NCI-H1417 treated with DMSO at 0.1 percent for 48 hours (cell line): ENCODE measurements around the gene PRDM16.

Experiments used
- DNase-seq: peaks from one replicate; lab custom pipeline; 2025; lab: John Stamatoyannopoulos, UW

PRDM16 gene

DNA sequence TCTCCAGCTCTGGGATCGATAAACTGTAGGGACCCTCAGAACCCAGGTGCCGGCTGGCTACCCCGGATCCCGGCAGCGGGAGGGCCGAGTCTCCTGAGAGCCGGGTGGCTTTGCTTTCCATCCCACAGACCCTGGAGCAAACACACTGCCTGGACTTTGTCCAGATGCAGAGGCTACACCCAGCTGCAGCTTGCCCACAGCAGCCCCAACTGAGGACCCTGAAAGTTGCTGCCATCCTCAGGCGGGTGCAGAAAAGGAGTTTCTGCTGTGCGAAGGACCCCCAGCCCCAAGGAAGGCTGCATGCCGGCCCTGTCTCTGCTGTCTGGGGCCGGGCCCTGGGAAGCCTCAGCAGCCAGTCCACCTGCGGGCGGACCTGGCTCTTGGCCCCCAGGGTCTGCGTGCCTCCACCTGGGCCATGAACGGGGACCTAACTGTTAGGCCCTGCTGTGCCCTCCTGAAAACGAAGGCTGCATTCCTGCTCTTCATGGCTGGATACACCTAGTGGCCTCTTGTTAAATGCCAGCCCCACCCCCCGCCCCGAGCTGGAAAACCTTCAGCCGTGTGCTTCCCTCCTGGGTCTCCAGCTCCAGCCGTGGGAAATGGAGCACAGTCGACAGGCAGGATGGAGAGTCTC lies 287.9 kb downstream of the PRDM16 start:
- DNase-seq: no peak

DNA sequence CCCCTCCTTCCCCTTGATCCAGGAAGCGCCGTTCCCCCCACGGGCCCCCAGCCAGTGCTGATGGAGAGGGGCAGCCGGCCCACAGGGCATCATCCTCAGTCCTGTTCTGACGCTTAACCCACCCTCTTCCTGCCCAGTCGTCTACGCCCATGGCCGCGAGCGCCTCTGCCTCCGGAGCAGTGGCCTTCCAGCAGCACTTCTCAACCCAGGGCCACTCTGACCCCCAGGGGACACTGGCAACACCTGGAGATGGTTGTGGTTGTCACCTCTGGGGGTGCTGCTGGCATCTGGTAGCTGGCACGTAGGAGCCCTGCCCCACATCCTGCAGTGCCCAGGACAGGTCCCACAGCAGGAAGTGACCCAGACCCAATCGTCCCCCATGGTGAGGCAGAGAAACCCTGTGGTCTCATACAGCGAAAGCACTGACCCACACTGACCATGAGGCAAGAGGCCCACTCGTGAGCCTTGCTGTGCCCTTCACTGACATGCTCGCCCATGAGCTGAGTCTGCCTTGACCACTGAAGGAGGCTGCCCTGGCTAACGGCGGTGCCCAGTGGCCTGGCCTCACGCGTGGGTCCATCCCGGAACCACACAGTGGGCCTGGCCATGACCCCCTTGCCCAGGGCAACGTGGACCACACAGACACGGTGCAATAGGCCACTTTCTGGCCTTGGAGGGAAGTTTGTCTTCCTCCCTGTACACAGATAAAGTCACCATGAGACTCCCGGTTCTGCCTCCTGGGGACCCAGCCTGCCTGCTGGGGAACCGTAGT lies 288.7 kb downstream of the PRDM16 start:
- DNase-seq: no peak

DNA sequence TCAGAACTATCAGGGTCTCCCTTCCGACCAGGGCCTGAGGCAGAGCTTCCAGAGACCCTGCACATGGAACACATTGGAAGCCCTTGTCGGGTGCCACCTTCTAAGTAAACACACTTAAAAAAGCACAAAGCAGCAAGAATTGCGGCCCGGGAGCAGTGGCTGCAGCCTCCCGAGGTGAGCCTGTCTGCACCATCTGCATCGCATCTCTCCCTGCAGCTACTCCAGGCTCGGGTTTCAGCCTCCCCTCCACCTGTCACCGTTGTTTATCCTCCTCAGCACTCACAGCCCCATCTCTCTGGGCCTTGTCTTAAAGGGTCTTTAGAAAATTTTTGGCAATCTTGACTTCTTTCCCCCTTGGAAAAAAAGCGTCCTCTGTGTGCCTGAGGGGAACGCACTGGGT lies 290.3 kb downstream of the PRDM16 start:
- no peak for DNase-seq

DNA sequence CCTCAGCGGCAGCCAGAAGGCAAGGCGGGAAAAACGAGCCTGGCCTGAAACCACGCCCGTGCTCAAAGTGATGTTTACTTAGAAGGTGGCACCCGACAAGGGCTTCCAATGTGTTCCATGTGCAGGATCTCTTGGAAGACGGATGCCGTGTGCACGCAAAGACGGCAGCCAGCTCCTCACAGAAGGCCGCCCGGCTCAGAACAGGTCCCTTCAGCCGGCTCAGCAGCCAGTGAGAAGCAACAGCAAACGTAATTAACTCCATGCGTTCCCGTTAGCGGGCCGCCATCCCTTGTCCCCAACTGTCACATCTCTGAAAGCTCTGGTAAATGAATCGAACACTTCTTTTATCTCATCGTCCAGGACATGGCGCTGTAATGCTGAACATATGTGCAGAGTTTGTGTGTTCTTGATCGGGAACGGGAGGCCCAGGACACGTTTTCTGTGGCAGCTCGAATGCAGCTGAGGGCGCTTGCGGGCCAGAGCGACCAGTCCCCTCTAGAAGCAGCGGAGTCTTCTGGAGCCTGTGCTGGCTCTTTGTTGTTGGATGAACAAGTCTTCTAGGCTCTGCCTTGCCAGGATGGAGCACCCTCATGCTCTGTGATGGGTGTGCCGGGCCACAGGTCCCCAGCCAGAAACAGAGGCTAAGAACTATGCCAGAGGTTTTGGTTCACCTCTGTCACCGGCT lies 290.9 kb downstream of the PRDM16 start:
- no peak for DNase-seq

DNA sequence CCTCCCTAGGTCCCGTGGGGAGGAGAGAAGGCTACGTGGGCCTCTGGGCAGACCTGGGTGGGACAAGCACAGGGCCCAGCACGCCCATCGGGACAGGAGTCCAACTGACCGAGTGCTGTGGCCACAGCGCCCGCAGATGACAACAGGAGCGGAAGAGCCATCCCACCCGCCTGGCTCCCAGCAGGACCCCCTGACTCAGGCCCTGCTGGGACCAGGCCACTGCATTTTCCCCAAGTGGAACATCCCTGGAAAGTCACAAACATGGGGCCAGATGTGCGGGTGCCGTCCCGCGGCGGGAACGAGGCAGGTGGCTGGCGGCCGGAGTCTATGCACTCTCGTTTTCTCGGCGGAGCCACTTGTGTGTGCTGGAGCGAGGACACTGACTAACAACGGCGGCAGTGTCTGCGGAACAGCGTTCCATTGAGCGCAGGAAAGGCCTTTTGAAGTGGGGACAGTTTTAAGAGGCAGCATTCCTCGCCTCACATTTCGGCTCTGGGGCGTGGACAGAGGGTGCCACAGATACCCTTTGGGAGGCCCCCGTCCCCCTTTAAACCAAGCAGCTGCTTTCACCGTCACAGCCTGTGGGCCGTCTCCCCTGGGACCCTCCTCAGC lies 291.7 kb downstream of the PRDM16 start:
- DNase-seq: no peak

DNA sequence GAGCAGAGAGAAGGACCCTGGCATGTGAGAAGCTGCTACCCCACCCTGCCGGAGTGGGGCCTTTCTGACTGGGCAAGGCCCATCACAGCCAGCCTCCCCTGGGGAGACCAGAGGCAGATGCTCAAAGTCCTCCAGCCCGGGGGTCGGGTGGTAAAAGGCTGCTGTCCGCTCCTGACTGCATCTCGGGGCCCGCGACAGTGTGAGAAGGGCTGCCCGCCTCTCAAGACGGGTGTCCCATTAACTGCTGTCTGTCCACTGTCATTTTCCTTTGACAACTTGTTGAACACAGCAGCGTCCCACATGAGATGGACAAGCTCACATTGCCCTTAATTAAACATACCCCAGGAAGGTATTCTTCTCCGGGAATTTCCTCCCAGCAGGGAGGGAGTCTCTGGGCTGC lies 294.0 kb downstream of the PRDM16 start:
- DNase-seq: no peak

DNA sequence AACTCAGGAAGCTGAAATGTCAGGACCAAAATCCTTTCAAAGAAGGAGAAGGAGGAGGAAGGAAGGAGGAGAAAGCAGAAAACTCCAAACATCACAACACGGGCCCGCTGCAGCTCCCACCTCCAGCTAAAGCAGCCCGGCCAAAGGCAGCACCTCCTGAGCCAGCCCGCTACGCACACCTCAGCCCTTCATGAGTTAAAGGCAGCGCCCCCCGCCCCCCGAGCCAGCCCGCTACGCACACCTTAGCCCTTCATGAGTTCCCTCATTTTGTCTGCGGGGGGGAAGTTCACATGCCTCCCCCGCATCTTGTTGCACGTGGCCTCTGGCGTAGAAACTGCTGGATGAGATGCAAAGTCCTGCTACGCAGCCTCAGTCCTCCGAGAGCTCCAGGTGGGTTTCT lies 294.8 kb downstream of the PRDM16 start:
- DNase-seq: no peak

DNA sequence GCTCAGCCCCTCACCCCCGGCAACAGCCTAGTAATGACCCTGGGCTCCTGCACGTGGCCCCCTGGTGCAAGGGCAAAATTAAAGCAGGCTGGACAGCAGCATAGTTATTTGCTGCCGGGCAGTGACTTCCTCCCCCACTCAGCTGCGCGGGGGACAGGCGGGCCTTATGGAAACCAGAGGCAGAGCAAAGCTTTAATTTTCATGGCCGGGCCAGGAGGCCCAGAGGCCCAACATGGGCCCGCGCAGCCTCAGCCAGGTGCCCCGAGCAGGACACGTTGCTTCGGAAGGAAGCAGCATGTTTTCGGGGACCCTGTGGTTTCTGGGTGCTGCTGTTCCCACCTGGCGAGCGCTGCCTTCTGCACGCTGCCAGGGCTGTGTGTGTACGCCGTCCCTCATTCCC lies 295.5 kb downstream of the PRDM16 start:
- DNase-seq: no peak

DNA sequence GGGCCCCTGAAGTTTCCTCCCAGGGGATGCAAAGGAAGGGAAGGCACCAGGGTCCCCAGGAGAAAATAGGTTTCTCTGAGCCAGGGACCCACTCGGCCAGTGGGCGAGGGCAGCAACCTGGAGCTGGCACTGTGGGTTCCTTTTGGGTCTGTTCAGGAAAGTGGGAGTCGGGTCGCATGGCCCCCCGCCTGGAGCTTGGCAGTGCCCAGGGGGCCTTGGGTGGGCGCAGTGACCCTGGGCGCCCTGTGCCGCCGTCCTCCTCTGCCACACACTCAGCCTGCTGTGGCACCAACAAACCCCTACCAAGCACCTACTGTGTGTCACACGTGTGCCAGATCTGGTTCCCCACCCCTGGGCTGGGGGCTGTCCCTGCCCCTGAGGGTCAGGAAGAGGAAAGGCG lies 296.0 kb downstream of the PRDM16 start:
- DNase-seq: no peak

DNA sequence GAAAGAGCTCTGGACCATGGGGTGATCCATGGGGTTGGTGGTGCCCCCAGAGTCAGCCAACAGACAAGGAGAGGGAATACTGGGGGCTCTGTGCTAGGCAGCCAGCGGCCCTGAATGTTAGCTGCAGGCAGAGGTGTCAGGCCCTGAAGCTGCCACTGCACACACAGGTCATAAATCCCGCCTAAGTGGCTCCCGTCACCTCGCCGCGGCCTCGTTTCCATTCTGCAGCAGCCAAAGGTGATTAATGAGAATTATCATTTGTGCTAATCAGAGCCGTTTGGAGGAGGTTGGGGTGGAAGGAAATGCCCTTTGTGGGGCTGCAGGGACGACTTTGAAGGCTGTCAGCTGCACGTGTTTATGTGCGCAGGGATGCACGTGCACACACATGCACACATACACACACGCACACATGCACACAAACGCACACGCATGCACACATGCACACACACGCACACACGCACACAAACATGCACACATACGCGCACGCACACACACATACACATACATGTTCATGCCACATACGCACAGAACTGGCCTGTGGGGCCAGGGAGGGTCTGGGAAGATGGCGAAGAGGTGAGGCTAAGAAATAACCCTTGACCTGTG lies 296.6 kb downstream of the PRDM16 start:
- no peak for DNase-seq

DNA sequence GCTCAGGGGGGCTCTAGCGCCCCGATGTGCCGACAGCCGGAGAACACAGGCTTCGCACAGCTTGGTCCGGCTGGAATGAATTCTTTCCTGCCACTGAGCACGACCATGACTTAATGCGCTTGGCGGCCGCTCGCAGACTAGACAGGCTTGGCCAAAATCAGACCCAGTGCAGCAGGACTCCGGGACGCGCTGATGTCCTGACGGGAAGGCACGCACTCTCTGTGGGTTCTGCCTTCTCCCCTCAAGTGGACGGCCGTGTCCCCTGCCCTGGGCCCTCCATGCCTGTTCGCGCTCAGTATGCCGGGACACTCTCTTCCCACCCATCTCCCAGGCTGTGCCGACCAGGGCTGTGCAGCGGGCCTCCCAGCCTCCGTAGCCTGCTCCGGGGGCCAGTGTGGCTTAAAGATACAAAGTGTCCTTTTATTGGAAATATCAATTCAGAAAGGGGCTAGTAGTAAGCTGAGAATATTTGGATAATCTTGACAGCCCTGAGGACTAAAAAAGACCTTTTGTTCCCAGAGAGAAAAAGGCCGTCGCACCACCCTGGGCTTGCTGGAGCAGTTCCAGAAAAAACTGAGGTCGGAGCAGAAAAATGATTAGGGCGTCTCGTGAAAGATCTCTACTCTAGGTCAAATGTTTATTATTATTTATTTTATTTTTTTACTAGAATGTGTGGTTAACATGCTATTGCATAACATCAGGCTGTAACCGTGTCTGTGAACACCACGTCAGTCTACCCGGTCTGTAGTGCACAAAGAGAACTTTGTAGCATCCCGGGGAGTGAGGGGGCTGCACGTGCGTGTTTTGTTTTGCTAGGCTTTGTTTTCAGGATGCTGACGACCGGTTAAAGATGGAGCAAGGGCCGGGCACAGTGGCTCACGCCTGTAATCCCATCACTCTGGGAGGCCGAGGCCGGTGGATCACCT lies 297.4 kb downstream of the PRDM16 start:
- no peak for DNase-seq

DNA sequence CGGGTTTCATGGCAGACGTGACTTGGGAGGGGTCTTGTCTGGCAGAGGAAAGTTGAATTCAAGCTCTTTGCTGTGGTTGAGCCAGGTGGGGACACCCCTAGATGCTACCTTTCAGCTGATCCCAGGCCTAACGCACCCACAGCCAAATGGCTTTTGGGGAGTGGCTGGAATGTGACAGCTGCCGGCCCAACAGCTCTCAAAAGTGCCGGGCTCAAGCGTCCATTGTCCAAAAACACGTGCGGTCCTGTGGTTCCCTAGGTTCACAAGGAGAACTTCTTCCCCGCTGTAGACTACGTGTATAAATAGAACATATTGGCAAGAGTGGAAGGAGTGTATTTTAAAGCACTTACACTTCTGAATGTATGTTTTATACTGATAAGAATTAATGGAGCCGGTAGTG lies 298.4 kb downstream of the PRDM16 start:
- DNase-seq: no peak

DNA sequence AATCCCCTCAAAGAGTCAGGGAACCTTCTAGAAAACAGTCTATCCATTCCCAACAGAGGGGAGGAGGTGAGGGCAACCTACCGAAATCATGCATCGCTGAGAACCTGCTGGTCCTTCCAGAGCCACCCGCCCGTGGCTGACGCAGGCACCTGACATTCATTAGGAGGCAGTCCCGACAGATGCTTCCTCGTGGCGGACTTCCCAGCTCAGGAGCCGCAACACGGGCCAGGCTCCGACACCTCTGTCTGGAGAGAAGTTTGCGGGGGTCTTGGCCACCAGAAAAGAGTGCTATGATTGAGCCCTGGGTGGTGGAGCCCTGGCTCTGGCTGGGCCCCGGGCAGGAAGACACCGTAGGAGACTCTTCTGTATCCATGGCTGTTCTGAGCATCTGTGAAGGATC lies 299.1 kb downstream of the PRDM16 start:
- no peak for DNase-seq

DNA sequence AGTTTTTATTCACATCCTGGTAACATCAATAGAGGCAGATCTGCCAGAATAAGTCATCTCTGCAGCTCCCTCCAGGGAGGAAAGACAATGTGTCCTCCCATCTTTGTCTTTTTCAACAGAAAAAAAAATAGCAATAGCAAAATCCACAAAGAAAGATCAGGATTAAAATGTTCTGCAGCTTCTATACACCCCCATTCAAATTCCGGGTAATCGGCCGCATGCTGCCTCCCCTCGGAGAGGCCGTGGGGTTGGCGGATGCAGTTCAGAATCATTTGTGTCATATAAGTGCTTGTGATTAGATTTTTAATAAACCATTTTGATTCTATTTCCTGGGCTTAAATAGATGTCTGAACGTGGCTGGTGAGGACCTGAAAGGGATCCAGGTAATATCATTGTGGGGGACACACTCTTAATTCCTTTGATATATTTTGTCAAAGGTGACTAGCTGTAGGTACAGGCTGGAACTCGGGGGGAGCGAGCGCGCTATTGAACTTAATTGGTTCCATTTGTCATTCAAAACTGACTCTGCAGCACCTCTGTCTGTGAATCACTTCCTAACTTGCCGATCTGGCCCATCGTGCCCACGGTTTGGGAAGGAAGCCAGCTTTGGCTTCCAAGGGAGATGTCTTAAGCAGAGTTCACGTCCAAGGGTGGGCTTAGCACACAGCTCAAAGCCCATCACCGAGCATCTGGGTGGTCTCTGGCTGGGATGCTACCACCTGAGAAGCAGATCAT lies 299.9 kb downstream of the PRDM16 start:
- DNase-seq: no peak

DNA sequence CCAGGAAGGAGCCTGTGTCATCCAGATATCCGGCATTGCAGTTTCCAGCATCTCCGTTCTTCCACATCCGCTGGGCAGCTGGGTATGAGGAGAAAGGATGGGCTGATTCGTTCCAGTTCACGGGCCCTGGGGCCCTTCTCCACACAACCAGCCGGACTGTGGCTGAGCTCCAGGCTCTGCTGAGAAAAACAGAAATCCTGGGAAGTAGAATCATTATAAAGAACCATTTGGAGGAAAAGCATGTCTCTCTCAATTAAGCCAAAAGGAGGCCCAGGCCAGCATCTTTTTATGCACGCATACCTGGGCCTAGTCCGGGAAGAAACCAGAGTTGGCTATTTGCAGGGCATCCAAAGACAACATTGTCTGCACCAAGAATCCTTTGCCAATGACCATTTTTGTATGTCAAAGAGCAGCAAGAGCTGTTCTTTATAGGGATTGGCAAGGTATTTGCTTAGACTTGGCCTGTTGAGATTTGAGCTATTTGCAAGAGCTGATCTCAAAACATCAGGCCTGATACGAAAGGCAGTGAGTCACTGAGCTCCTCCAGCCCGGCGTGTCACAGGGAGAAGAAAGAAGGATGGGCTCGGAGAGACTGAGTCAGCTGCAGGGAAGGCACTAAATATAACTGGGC lies 300.6 kb downstream of the PRDM16 start:
- no peak for DNase-seq

DNA sequence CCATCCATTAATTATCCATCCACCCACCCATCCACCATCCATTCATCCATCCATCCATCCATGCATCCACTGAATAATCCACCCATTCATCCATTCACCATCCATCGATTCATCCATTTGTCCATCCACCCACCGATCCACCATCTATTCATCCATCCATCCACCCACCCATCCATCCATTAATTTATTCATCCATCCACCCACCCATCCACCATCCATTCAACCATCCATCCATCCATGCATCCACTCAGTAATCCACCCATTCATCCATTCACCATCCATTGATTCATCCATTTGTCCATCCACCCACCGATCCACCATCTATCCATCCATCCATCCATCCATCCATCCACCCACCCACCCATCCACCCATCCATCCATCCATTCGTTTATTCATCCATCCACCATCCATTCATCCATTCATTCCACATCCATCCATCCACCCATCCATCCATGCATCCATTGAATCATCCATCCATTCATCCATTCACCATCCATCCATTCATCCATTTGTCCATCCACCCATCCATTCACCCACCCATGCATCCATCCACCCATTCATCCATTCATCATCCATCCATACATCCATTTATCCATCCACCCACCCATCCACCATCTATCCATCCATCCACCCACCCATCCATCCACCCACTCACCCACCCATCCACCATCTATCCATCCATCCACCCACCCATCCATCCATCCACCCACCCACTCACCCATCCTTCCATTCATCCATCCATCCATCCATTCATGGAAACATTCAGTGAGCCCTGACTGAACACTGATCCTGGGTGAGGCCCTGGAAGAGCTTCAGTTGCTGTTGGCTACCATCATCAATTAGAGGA lies 302.1 kb downstream of the PRDM16 start:
- no peak for DNase-seq

DNA sequence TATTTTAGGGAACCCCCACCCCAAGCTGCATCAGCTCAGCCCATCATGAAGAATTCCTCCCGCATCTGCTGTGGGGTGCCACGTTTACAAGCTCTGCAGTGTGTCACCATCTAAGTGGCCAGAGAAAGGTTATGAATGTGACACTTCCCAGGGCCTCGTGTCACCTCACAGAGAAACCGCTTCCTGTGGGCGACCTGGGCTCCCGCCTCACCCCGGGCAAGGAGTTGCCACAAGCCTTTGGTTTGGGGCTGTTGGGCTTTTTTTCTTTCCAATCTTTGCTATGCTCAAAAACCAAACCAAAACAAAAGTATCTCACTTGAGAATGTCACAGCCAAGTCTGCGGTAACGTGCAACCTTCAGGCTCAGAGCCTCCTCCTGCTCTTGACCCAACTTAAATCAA lies 303.3 kb downstream of the PRDM16 start:
- no peak for DNase-seq

DNA sequence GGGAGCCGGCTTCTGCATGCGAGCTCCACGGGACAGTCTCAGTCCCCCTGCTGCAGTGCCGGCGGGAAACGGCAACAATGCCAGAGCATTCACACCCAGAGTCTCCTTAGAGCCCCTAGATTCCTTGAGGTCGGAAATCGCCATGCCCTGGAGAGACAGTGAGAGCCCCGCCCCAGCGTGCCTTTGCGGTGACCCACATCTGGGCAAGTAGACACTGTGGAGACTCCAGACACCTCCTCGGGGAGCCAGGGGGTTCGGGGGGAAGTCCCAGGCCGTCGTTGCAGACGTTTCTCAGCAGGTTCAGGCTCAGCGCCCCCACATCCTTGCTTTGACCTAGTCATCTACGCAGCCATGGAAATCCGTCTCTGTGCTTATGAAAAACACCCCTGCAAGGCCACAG lies 304.2 kb downstream of the PRDM16 start:
- DNase-seq: no peak

DNA sequence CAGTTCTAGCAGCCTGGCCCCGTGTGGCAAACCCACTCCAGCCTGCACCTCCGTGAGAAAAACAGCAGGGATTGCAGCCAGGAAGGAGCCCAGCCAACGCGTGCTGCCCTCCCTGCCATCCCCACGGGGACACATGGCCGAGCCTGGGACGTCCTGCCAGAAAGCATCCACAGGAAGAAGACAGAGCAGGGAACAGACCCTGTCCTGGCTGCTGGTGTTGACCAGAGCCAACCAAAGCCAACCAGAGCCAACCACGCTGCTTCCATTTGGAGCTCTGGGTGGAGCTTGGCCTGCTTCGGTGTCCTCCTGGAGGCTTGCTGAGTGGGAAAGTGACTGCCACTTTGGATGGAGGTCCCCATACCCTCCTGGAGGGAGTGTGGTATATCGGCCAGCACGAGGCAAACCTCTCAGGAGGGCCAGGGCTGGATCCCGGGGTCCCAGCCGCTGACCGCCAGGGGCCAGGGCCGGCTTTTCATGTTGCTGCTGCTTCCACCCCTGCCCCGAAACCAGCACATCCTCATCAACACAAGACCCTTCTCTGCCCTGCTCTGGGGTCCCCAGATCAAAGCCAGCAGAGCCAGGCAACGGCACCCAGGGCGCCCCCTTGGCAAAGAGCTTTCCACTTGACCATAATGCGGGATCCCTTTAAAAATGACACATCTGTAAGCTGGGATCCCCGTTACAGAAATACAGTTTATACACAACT lies 304.9 kb downstream of the PRDM16 start:
- no peak for DNase-seq
